Measurements from ENCODE around the gene EXOC6B.

GRCh38 chr2:72544554-72544953, 281.3 kb downstream of the EXOC6B start:
- no peak for TF ChIP-seq EZH2 (IDR thresholded peaks at IDR 0.05; ENCODE audit: insufficient read depth, poor library complexity, severe bottlenecking)
- TF ChIP-seq EZH2phosphoT487 (IDR thresholded peaks at IDR 0.05; ENCODE audit: insufficient read depth, low read depth), result no peak
